COLO668 (cell line): ENCODE measurements around the gene FBXL15.

Experiments used
- DNase-seq: peaks from one replicate; lab custom pipeline; 2025; ENCODE audit not compliant: unreplicated experiment; lab: John Stamatoyannopoulos, UW

Gene FBXL15

GRCh38 chr10:102424916-102425315 lies 4.3 kb downstream of the FBXL15 start:
- DNase-seq, result no peak

- no peak for DNase-seq
These were observed 4.8 kb downstream of the FBXL15 start for GRCh38 chr10:102425444-102425843.

- DNase-seq, result no peak
These were observed 6.2 kb downstream of the FBXL15 start for GRCh38 chr10:102426803-102427287.

GRCh38 chr10:102429468-102429867 lies 8.8 kb downstream of the FBXL15 start:
- DNase-seq, result no peak

GRCh38 chr10:102431452-102432124 lies 11.0 kb downstream of the FBXL15 start:
- no peak for DNase-seq

GRCh38 chr10:102432162-102432950 lies 11.7 kb downstream of the FBXL15 start, which contains the start of gene CUEDC2:
Gene CUEDC2 (minus strand): TSS chr10:102432574. CDS start chr10:102425188, 7,386 bp downstream.
- DNase-seq, result peak; percentile 93

GRCh38 chr10:102433619-102434046 lies 13.0 kb downstream of the FBXL15 start:
- DNase-seq, result no peak

- no peak for DNase-seq
These were observed 13.9 kb downstream of the FBXL15 start for GRCh38 chr10:102434394-102435132.

GRCh38 chr10:102435133-102435497 lies 14.5 kb downstream of the FBXL15 start:
- no peak for DNase-seq

- DNase-seq, result no peak
These were observed 15.0 kb downstream of the FBXL15 start for GRCh38 chr10:102435529-102436233.

GRCh38 chr10:102436312-102436711 lies 15.7 kb downstream of the FBXL15 start:
- DNase-seq, result no peak

- no peak for DNase-seq
These were observed 16.9 kb downstream of the FBXL15 start for GRCh38 chr10:102437515-102437914.

- no peak for DNase-seq
These were observed 17.7 kb downstream of the FBXL15 start for GRCh38 chr10:102438374-102438773.

GRCh38 chr10:102444851-102445250 lies 24.2 kb downstream of the FBXL15 start:
- no peak for DNase-seq

- DNase-seq, result peak; percentile 77
These were observed 28.9 kb downstream of the FBXL15 start for GRCh38 chr10:102449321-102450123.

- DNase-seq, result no peak
These were observed 29.4 kb downstream of the FBXL15 start for GRCh38 chr10:102450124-102450373.

- DNase-seq, result peak; percentile 95
These were observed 29.9 kb downstream of the FBXL15 start for GRCh38 chr10:102450374-102451104.

GRCh38 chr10:102451105-102451969 lies 30.7 kb downstream of the FBXL15 start, which contains the start of gene C10orf95:
Gene C10orf95 (minus strand): TSS chr10:102451543. CDS start chr10:102451093, 450 bp downstream.
- peak; percentile 27 for DNase-seq
